PC-3 (cell line): Measurements from ENCODE around the gene CCSER1. TPM values are rescaled to one million over a fixed set of nuclear protein-coding genes. Genes with fewer than 3 reads are reported as not detected.

Source experiments
- ATAC-seq: fragments of 200-7000 bp; cut with Tn5 transposase; 2 replicates; pipeline ENCODE4 v1.9.1; 2020; ENCODE audit warnings: mild to moderate bottlenecking, moderate library complexity
- BruUV-seq: library from RNA; stranded (reverse); fragments of 400-500 nt; replicated peaks from 2 replicates; lab custom pipeline; 2021; lab: Mats Ljungman, UMichigan
- CTCF ChIA-PET: fragments of 300-600 bp; sonication (Branson Sonifier 250); formaldehyde crosslinking; loops from one replicate; lab custom pipeline; 2022; ENCODE audit warnings: antibody characterized with exemption; lab: Charles Lee
- POLR2A ChIA-PET: fragments of 300-600 bp; sonication (Branson Sonifier 250); formaldehyde crosslinking; loops from one replicate; lab custom pipeline; 2022; ENCODE audit warnings: antibody characterized with exemption; ENCODE audit not compliant: unreplicated experiment; lab: Charles Lee
- DNase-seq: peaks from one replicate; pipeline ENCODE4 v3.0.0-alpha.2; 2015
- H2AFZ ChIP-seq: fragments of 300-600 bp; sonication (generic); 2 replicates; pipeline ENCODE4 v1.6.0; 2016; ENCODE audit warnings: antibody characterized with exemption, low read length
- H3F3A ChIP-seq: fragments of 300-600 bp; sonication (generic); one replicate; pipeline ENCODE4 v1.6.0; 2017; ENCODE audit warnings: antibody characterized with exemption, low read length, control low read depth, mild to moderate bottlenecking; ENCODE audit not compliant: unreplicated experiment
- H3K27ac ChIP-seq: fragments of 300-600 bp; sonication (generic); 2 replicates; pipeline ENCODE4 v1.5.1; 2016; ENCODE audit warnings: mild to moderate bottlenecking, low read length
- H3K27me3 ChIP-seq: fragments of 300-600 bp; sonication (generic); 2 replicates; pipeline ENCODE4 v1.6.1; 2016; ENCODE audit warnings: low read length, mixed read lengths
- H3K36me3 ChIP-seq: fragments of 300-600 bp; sonication (generic); 2 replicates; pipeline ENCODE4 v1.6.1; 2016; ENCODE audit warnings: low read depth, mixed run types, low read length, mixed read lengths
- H3K4me1 ChIP-seq: fragments of 300-600 bp; sonication (generic); 2 replicates; pipeline ENCODE4 v1.5.1; 2016; ENCODE audit warnings: low read length; ENCODE audit not compliant: insufficient read depth
- H3K4me2 ChIP-seq: fragments of 300-600 bp; sonication (generic); 2 replicates; pipeline ENCODE4 v1.6.0; 2016; ENCODE audit warnings: low read length
- H3K4me3 ChIP-seq: fragments of 300-600 bp; sonication (generic); 2 replicates; pipeline ENCODE4 v1.5.1; 2016; ENCODE audit warnings: mild to moderate bottlenecking, low read length, mixed read lengths
- H3K79me2 ChIP-seq: fragments of 300-600 bp; sonication (generic); 2 replicates; pipeline ENCODE4 v1.6.1; 2017; ENCODE audit warnings: low read length, mixed read lengths
- H3K9ac ChIP-seq: fragments of 300-600 bp; sonication (generic); 2 replicates; pipeline ENCODE4 v1.6.0; 2016; ENCODE audit warnings: mild to moderate bottlenecking, low read length
- H3K9me2 ChIP-seq: fragments of 300-600 bp; sonication (generic); replicated peaks from 2 replicates; pipeline ENCODE4 v1.6.1; 2016; ENCODE audit warnings: mixed run types, low read length, mixed read lengths
- H3K9me3 ChIP-seq: fragments of 300-600 bp; sonication (generic); 2 replicates; pipeline ENCODE4 v1.6.1; 2016; ENCODE audit warnings: low read length, mixed read lengths
- H4K20me1 ChIP-seq: fragments of 300-600 bp; sonication (generic); 2 replicates; pipeline ENCODE4 v1.6.1; 2016; ENCODE audit warnings: low read length, mixed read lengths
- CTCF ChIP-seq: fragments of 300-600 bp; sonication (generic); conservative IDR thresholded peaks from 2 replicates; pipeline ENCODE4 v1.5.1; 2017; ENCODE audit warnings: antibody characterized with exemption, low read depth, mild to moderate bottlenecking, low read length
- EZH2 ChIP-seq: fragments of 300-600 bp; sonication (generic); IDR thresholded peaks from one replicate; pipeline ENCODE4 v1.6.1; 2017; ENCODE audit warnings: antibody characterized with exemption, mild to moderate bottlenecking, low read length; ENCODE audit not compliant: unreplicated experiment
- EZH2phosphoT487 ChIP-seq: fragments of 300-600 bp; sonication (generic); IDR thresholded peaks from 2 replicates; pipeline ENCODE4 v1.6.1; 2018; ENCODE audit warnings: mild to moderate bottlenecking, antibody characterized with exemption, low read length, borderline replicate concordance
- intact Hi-C: fragments of 100-400 bp; cut with micrococcal nuclease; formaldehyde crosslinking; loops from 2 replicates; pipeline ENCODE4 v1.9.0; 2023
- total RNA-seq: library from RNA; depleted of rRNA; stranded (reverse); fragments of >200 nt; gene quantifications from 2 replicates; pipeline ENCODE4 v1.2.3, GENCODE V29; 2014

CCSER1 gene
- total RNA-seq, 1 experiment from 2014 or later = 6.0 TPM

- ChIA-PET CTCF (no interaction called here), POLR2A (no interaction called here)
- H3K4me3 ChIP-seq = no peak overlapping the region
- no peak overlapping the region for H3K4me2 ChIP-seq
- DNase-seq (no peak), ATAC-seq (no peak)
- H2AFZ ChIP-seq = no peak overlapping the region
- no peaks in the 10 kb centered on the region for H4K20me1 ChIP-seq
- H3K9ac ChIP-seq = no peak overlapping the region
- no peaks in the 10 kb centered on the region for H3K79me2 ChIP-seq
- H3K27ac ChIP-seq = no peak overlapping the region
- BruUV-seq = no TSS peak
- no peaks in the 10 kb centered on the region for H3K36me3 ChIP-seq
- H3K27me3 ChIP-seq = no peaks in the 10 kb centered on the region
- no peaks in the 10 kb centered on the region for H3K4me1 ChIP-seq
- TF ChIP-seq CTCF (no peak), EZH2 (no peak), EZH2phosphoT487 (no peak)
- H3K9me3 ChIP-seq = no peaks in the 10 kb centered on the region
- no peaks in the 10 kb centered on the region for H3K9me2 ChIP-seq
- no peaks in the 10 kb centered on the region for H3F3A ChIP-seq
- intact Hi-C loops = no loop called here
These were observed 1171.6 kb downstream of the CCSER1 start for GRCh38 chr4:91298824-91299223.

- no peaks in the 10 kb centered on the region for H3F3A ChIP-seq
- H3K9ac ChIP-seq = no peak overlapping the region
- CTCF ChIA-PET = no interaction called here
- no peaks in the 10 kb centered on the region for H3K27me3 ChIP-seq
- no TSS peak for BruUV-seq
- no peaks in the 10 kb centered on the region for H3K9me3 ChIP-seq
- no peaks in the 10 kb centered on the region for H3K79me2 ChIP-seq
- H3K4me3 ChIP-seq = no peak overlapping the region
- no peak for DNase-seq
- no peaks in the 10 kb centered on the region for H3K36me3 ChIP-seq
- no peaks in the 10 kb centered on the region for H3K9me2 ChIP-seq
- H2AFZ ChIP-seq = no peak overlapping the region
- intact Hi-C loops = no loop called here
- no peak for ATAC-seq
- no peak for TF ChIP-seq EZH2
- TF ChIP-seq CTCF = no peak
- no peak for TF ChIP-seq EZH2phosphoT487
- no peak overlapping the region for H3K4me2 ChIP-seq
- POLR2A ChIA-PET = no interaction called here
- no peaks in the 10 kb centered on the region for H4K20me1 ChIP-seq
- H3K4me1 ChIP-seq = no peaks in the 10 kb centered on the region
- H3K27ac ChIP-seq = no peak overlapping the region
These were observed 1174.9 kb downstream of the CCSER1 start for GRCh38 chr4:91302120-91302519.

- H3K27ac ChIP-seq = no peak overlapping the region
- no peaks in the 10 kb centered on the region for H3K9me2 ChIP-seq
- no TSS peak for BruUV-seq
- ATAC-seq (no peak), DNase-seq (no peak)
- H3K4me2 ChIP-seq = no peak overlapping the region
- no peaks in the 10 kb centered on the region for H3K9me3 ChIP-seq
- intact Hi-C loops = no loop called here
- H3F3A ChIP-seq = no peaks in the 10 kb centered on the region
- no peaks in the 10 kb centered on the region for H3K4me1 ChIP-seq
- no peaks in the 10 kb centered on the region for H3K79me2 ChIP-seq
- H3K36me3 ChIP-seq = no peaks in the 10 kb centered on the region
- H3K4me3 ChIP-seq = no peak overlapping the region
- H4K20me1 ChIP-seq = no peaks in the 10 kb centered on the region
- no peak overlapping the region for H3K9ac ChIP-seq
- no peak overlapping the region for H2AFZ ChIP-seq
- POLR2A ChIA-PET = no interaction called here
- TF ChIP-seq EZH2phosphoT487 (no peak), EZH2 (no peak), CTCF (no peak)
- H3K27me3 ChIP-seq = no peaks in the 10 kb centered on the region
- CTCF ChIA-PET = no interaction called here
These were observed 1177.1 kb downstream of the CCSER1 start for GRCh38 chr4:91304292-91304691.
